Progenitor cell of endocrine pancreas (in vitro differentiated cells): ENCODE results near the gene BAHCC1. TPM values are rescaled to one million over a fixed set of nuclear protein-coding genes. Genes with fewer than 3 reads are reported as not detected.

ENCODE experiments used
- DNase-seq: peaks from one replicate; pipeline ENCODE4 v3.0.0; 2021; ENCODE audit warnings: low spot score; ENCODE audit not compliant: unreplicated experiment
- H3K27ac Mint-ChIP-seq: 2 replicates; pipeline ENCODE4 v1.8.0; 2021; ENCODE audit warnings: mild to moderate bottlenecking, moderate library complexity, mixed read lengths
- H3K27me3 Mint-ChIP-seq: 2 replicates; pipeline ENCODE4 v1.8.0; 2021; ENCODE audit warnings: mixed read lengths
- H3K36me3 Mint-ChIP-seq: 2 replicates; pipeline ENCODE4 v1.8.0; 2022; ENCODE audit warnings: mixed read lengths; ENCODE audit not compliant: insufficient read depth
- H3K4me1 Mint-ChIP-seq: 2 replicates; pipeline ENCODE4 v1.8.0; 2021; ENCODE audit warnings: low read depth, mixed read lengths
- H3K4me3 Mint-ChIP-seq: 2 replicates; pipeline ENCODE4 v1.8.0; 2021; ENCODE audit warnings: low read depth, mild to moderate bottlenecking, moderate library complexity, mixed read lengths
- H3K9me3 Mint-ChIP-seq: 2 replicates; pipeline ENCODE4 v1.8.0; 2021; ENCODE audit warnings: low read depth, mixed read lengths
- CTCF ChIP-seq: fragments of 200-600 bp; sonication (generic); IDR thresholded peaks from one replicate; pipeline ENCODE4 v1.5.0; 2021; ENCODE audit warnings: antibody characterized with exemption, mild to moderate bottlenecking; ENCODE audit not compliant: unreplicated experiment
- total RNA-seq: library from RNA; stranded (reverse); gene quantifications from 2 replicates; pipeline ENCODE4 v1.2.1, GENCODE V29; 2021

Gene BAHCC1
- total RNA-seq, 1 donor from 2014 or later, result 40.5 TPM

GRCh38 chr17:81428121-81428515, 32.9 kb downstream of the BAHCC1 start:
- H3K4me1 Mint-ChIP-seq, result no peaks in the 10 kb centered on the region
- no peaks in the 10 kb centered on the region for H3K9me3 Mint-ChIP-seq
- no peak for DNase-seq
- H3K27me3 Mint-ChIP-seq, result no peaks in the 10 kb centered on the region
- no peak overlapping the region for H3K4me3 Mint-ChIP-seq
- H3K27ac Mint-ChIP-seq, result no peak overlapping the region
- H3K36me3 Mint-ChIP-seq, result no peaks in the 10 kb centered on the region
- TF ChIP-seq CTCF, result no peak

- H3K4me1 Mint-ChIP-seq, result no peaks in the 10 kb centered on the region
- H3K4me3 Mint-ChIP-seq, result no peak overlapping the region
- no peaks in the 10 kb centered on the region for H3K36me3 Mint-ChIP-seq
- no peaks in the 10 kb centered on the region for H3K9me3 Mint-ChIP-seq
- no peaks in the 10 kb centered on the region for H3K27me3 Mint-ChIP-seq
- no peak overlapping the region for H3K27ac Mint-ChIP-seq
- TF ChIP-seq CTCF, result no peak
- DNase-seq, result no peak
These were observed 33.3 kb downstream of the BAHCC1 start for GRCh38 chr17:81428516-81428915.

- Mint-ChIP-seq H3K4me3 (no peak overlapping the region), H3K36me3 (no peaks in the 10 kb centered on the region), H3K9me3 (no peaks in the 10 kb centered on the region), H3K27ac (no peak overlapping the region), H3K4me1 (no peaks in the 10 kb centered on the region), H3K27me3 (no peaks in the 10 kb centered on the region)
- TF ChIP-seq CTCF, result no peak
- DNase-seq, result no peak
These were observed 33.9 kb downstream of the BAHCC1 start for GRCh38 chr17:81428948-81429774.

GRCh38 chr17:81429821-81430551, 34.7 kb downstream of the BAHCC1 start:
- no peaks in the 10 kb centered on the region for H3K9me3 Mint-ChIP-seq
- no peaks in the 10 kb centered on the region for H3K4me1 Mint-ChIP-seq
- DNase-seq, result no peak
- H3K27me3 Mint-ChIP-seq, result no peaks in the 10 kb centered on the region
- H3K4me3 Mint-ChIP-seq, result no peak overlapping the region
- H3K36me3 Mint-ChIP-seq, result no peaks in the 10 kb centered on the region
- H3K27ac Mint-ChIP-seq, result no peak overlapping the region
- TF ChIP-seq CTCF, result no peak

GRCh38 chr17:81431545-81432482, 36.6 kb downstream of the BAHCC1 start:
- TF ChIP-seq CTCF, result no peak
- H3K9me3 Mint-ChIP-seq, result no peaks in the 10 kb centered on the region
- no peaks in the 10 kb centered on the region for H3K4me1 Mint-ChIP-seq
- H3K36me3 Mint-ChIP-seq, result no peaks in the 10 kb centered on the region
- H3K4me3 Mint-ChIP-seq, result no peak overlapping the region
- no peak overlapping the region for H3K27ac Mint-ChIP-seq
- no peak for DNase-seq
- H3K27me3 Mint-ChIP-seq, result no peaks in the 10 kb centered on the region
